HepG2 (cell line): ENCODE measurements around the gene GPR162. TPM values are rescaled to one million over a fixed set of nuclear protein-coding genes. Genes with fewer than 3 reads are reported as not detected.
A peak's percentile ranks its signal among the peaks of the same experiment; 100 is the strongest.

ENCODE experiments used
- ATF7 ChIP-seq, 2 experiments: fragments of 450-650 bp in 1 of 2; sonication (generic) in 1 of 2; formaldehyde crosslinking in 1 of 2; IDR thresholded peaks; 2 replicates each; pipeline versions ENCODE4 v1.4.0 to v1.6.1; 2016 to 2020; ENCODE audit warnings: antibody characterized with exemption in 1 of 2, mild to moderate bottlenecking in 1 of 2, missing genetic modification reagents in 1 of 2
- FOXC1 ChIP-seq: sonication (generic); formaldehyde crosslinking; IDR thresholded peaks from 2 replicates; pipeline ENCODE4 v1.8.0; 2022; ENCODE audit warnings: mild to moderate bottlenecking, missing genetic modification reagents, borderline replicate concordance
- GMEB1 ChIP-seq: sonication (generic); formaldehyde crosslinking; IDR thresholded peaks from 2 replicates; pipeline ENCODE4 v1.5.1; 2020; ENCODE audit warnings: missing genetic modification reagents, mild to moderate bottlenecking, borderline replicate concordance
- HBP1 ChIP-seq: IDR thresholded peaks from 2 replicates; pipeline ENCODE4 v1.6.1; 2016; ENCODE audit warnings: low read depth, control low read depth
- KDM6A ChIP-seq: IDR thresholded peaks from 2 replicates; pipeline ENCODE4 v1.6.1; 2016; ENCODE audit warnings: low read depth
- NR2F2 ChIP-seq: IDR thresholded peaks from 2 replicates; pipeline ENCODE4 v1.6.1; 2012; ENCODE audit warnings: low read depth, inconsistent platforms, borderline replicate concordance
- SALL1 ChIP-seq: sonication (generic); formaldehyde crosslinking; IDR thresholded peaks from 2 replicates; pipeline ENCODE4 v1.8.0; 2022; ENCODE audit warnings: mild to moderate bottlenecking, missing genetic modification reagents
- ZNF597 ChIP-seq: sonication (generic); formaldehyde crosslinking; IDR thresholded peaks from 2 replicates; pipeline ENCODE4 v1.5.0; 2020; ENCODE audit warnings: missing genetic modification reagents
- polyA plus RNA-seq, 8 experiments: library from polyadenylated mRNA; depleted of rRNA in 3 of 8; stranded (reverse) in 7 of 8; unstranded in 1 of 8; fragments of >200 nt; fragmentation: Illumina TruSeq in 4 of 8; extraction: Trizol in 4 of 8; gene quantifications; 2 replicates each; pipeline versions ENCODE4 v1.2.1 to v1.2.3, GENCODE V29; 2011 to 2016; ENCODE audit warnings: low read depth in 4 of 8, missing spikeins in 1 of 8, mixed read lengths in 1 of 8; ENCODE audit not compliant: insufficient read depth in 1 of 8
- total RNA-seq, 5 experiments: library from RNA; depleted of rRNA; stranded (reverse); fragments of >200 nt; fragmentation: Illumina TruSeq; extraction: Trizol; gene quantifications; 2 replicates each; pipeline ENCODE4 v1.2.3, GENCODE V29; 2016; ENCODE audit warnings: low read depth in 1 of 5
- TF ChIP-seq, protein P1 (sequence below): sonication (generic); formaldehyde crosslinking; IDR thresholded peaks from 2 replicates; pipeline ENCODE4 v1.5.0; 2020; ENCODE audit warnings: mild to moderate bottlenecking, missing genetic modification reagents, borderline replicate concordance
- TF ChIP-seq, protein P2 (sequence below): sonication (generic); formaldehyde crosslinking; IDR thresholded peaks from 2 replicates; pipeline ENCODE4 v1.4.0; 2020; ENCODE audit warnings: mild to moderate bottlenecking, missing genetic modification reagents
- TF ChIP-seq, protein P3 (sequence below): sonication (generic); formaldehyde crosslinking; IDR thresholded peaks from 2 replicates; pipeline ENCODE4 v1.5.0; 2020; ENCODE audit warnings: mild to moderate bottlenecking, missing genetic modification reagents

The GPR162 gene
- total and polyA plus RNA-seq, 2 of the 13 experiments (the other 11 are each of a cell fraction or from before 2014, with no cell fraction given): 0.08 TPM; not detected in 1

GRCh38 chr12:6851921-6852650, 30.5 kb downstream of the GPR162 start, which contains the start of gene USP5 (continued):
- TF ChIP-seq, protein P1, sequence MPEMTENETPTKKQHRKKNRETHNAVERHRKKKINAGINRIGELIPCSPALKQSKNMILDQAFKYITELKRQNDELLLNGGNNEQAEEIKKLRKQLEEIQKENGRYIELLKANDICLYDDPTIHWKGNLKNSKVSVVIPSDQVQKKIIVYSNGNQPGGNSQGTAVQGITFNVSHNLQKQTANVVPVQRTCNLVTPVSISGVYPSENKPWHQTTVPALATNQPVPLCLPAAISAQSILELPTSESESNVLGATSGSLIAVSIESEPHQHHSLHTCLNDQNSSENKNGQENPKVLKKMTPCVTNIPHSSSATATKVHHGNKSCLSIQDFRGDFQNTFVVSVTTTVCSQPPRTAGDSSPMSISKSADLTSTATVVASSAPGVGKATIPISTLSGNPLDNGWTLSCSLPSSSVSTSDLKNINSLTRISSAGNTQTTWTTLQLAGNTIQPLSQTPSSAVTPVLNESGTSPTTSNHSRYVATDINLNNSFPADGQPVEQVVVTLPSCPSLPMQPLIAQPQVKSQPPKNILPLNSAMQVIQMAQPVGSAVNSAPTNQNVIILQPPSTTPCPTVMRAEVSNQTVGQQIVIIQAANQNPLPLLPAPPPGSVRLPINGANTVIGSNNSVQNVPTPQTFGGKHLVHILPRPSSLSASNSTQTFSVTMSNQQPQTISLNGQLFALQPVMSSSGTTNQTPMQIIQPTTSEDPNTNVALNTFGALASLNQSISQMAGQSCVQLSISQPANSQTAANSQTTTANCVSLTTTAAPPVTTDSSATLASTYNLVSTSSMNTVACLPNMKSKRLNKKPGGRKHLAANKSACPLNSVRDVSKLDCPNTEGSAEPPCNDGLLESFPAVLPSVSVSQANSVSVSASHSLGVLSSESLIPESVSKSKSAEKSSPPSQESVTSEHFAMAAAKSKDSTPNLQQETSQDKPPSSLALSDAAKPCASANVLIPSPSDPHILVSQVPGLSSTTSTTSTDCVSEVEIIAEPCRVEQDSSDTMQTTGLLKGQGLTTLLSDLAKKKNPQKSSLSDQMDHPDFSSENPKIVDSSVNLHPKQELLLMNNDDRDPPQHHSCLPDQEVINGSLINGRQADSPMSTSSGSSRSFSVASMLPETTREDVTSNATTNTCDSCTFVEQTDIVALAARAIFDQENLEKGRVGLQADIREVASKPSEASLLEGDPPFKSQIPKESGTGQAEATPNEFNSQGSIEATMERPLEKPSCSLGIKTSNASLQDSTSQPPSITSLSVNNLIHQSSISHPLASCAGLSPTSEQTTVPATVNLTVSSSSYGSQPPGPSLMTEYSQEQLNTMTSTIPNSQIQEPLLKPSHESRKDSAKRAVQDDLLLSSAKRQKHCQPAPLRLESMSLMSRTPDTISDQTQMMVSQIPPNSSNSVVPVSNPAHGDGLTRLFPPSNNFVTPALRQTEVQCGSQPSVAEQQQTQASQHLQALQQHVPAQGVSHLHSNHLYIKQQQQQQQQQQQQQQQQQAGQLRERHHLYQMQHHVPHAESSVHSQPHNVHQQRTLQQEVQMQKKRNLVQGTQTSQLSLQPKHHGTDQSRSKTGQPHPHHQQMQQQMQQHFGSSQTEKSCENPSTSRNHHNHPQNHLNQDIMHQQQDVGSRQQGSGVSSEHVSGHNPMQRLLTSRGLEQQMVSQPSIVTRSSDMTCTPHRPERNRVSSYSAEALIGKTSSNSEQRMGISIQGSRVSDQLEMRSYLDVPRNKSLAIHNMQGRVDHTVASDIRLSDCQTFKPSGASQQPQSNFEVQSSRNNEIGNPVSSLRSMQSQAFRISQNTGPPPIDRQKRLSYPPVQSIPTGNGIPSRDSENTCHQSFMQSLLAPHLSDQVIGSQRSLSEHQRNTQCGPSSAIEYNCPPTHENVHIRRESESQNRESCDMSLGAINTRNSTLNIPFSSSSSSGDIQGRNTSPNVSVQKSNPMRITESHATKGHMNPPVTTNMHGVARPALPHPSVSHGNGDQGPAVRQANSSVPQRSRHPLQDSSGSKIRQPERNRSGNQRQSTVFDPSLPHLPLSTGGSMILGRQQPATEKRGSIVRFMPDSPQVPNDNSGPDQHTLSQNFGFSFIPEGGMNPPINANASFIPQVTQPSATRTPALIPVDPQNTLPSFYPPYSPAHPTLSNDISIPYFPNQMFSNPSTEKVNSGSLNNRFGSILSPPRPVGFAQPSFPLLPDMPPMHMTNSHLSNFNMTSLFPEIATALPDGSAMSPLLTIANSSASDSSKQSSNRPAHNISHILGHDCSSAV (CRISPR knock-in tag): no peak
- TF ChIP-seq KDM6A: no peak
- TF ChIP-seq FOXC1: peak; percentile 75; the same call in 1 of the 2 replicates
- TF ChIP-seq HBP1 (CRISPR knock-in tag): 0 out of 2 replicates have a peak, but pooled peaks have one; percentile 39
- peak; percentile 34; the same call in 1 of the 2 replicates for TF ChIP-seq NR2F2
- TF ChIP-seq, protein P2, sequence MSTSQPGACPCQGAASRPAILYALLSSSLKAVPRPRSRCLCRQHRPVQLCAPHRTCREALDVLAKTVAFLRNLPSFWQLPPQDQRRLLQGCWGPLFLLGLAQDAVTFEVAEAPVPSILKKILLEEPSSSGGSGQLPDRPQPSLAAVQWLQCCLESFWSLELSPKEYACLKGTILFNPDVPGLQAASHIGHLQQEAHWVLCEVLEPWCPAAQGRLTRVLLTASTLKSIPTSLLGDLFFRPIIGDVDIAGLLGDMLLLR (CRISPR knock-in tag): peak; percentile 43; the same call in 1 of the 2 replicates
- peak; percentile 62 for TF ChIP-seq SALL1 (CRISPR knock-in tag)
- TF ChIP-seq ZNF597: peak; percentile 98
- TF ChIP-seq ATF7 (IDR thresholded peaks at IDR 0.05): no peak
- TF ChIP-seq ATF7 (CRISPR knock-in tag; IDR thresholded peaks at IDR 0.05): peak; percentile 53; the same call in 1 of the 2 replicates
- TF ChIP-seq, protein P3, sequence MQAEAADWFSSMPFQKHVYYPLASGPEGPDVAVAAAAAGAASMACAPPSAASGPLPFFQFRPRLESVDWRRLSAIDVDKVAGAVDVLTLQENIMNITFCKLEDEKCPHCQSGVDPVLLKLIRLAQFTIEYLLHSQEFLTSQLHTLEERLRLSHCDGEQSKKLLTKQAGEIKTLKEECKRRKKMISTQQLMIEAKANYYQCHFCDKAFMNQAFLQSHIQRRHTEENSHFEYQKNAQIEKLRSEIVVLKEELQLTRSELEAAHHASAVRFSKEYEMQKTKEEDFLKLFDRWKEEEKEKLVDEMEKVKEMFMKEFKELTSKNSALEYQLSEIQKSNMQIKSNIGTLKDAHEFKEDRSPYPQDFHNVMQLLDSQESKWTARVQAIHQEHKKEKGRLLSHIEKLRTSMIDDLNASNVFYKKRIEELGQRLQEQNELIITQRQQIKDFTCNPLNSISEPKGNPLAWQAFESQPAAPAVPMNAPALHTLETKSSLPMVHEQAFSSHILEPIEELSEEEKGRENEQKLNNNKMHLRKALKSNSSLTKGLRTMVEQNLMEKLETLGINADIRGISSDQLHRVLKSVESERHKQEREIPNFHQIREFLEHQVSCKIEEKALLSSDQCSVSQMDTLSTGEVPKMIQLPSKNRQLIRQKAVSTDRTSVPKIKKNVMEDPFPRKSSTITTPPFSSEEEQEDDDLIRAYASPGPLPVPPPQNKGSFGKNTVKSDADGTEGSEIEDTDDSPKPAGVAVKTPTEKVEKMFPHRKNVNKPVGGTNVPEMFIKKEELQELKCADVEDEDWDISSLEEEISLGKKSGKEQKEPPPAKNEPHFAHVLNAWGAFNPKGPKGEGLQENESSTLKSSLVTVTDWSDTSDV (CRISPR knock-in tag): peak; percentile 89; the same call in 1 of the 2 replicates
- TF ChIP-seq GMEB1 (CRISPR knock-in tag): peak; percentile 90
